K562 (cell line): ENCODE data around the gene TMED4. TPM values are rescaled to one million over a fixed set of nuclear protein-coding genes. Genes with fewer than 3 reads are reported as not detected.
A peak's percentile ranks its signal among the peaks of the same experiment; 100 is the strongest.

Source experiments
- CEBPB ChIP-seq: fragments of 450-650 bp; IDR thresholded peaks from 2 replicates; pipeline ENCODE4 v1.6.1; 2016; ENCODE audit warnings: missing genetic modification characterization, missing compliant biosample characterization
- ELF2 ChIP-seq: fragments of 250-450 bp; sonication (Bioruptor Pico); IDR thresholded peaks from 2 replicates; pipeline ENCODE4 v1.5.0; 2021; ENCODE audit warnings: mild to moderate bottlenecking
- FOS ChIP-seq: IDR thresholded peaks from 3 replicates; pipeline ENCODE4 v1.6.1; 2011; ENCODE audit not compliant: insufficient read length; ENCODE audit errors: extremely low read depth
- GTF2E2 ChIP-seq: fragments of 200-800 bp; sonication (Bioruptor generic); IDR thresholded peaks from 2 replicates; pipeline ENCODE4 v1.6.1; 2016; ENCODE audit warnings: missing genetic modification characterization, missing compliant biosample characterization
- GTF2F1 ChIP-seq: IDR thresholded peaks from 2 replicates; pipeline ENCODE4 v1.6.1; 2011; ENCODE audit warnings: low read depth, low read length, improper control_type of control experiment
- HDAC2 ChIP-seq: fragments of 450-650 bp; IDR thresholded peaks from 2 replicates; pipeline ENCODE4 v1.6.1; 2016; ENCODE audit warnings: mild to moderate bottlenecking
- KDM5B ChIP-seq: fragments of 200-600 bp; sonication (generic); IDR thresholded peaks from 2 replicates; pipeline ENCODE4 v1.6.1; 2012; ENCODE audit warnings: low read depth, mild to moderate bottlenecking, moderate library complexity, low read length, control low read depth, inconsistent platforms; ENCODE audit not compliant: insufficient replicate concordance
- RBM15 ChIP-seq: fragments of 200-400 bp; formaldehyde crosslinking; IDR thresholded peaks from 2 replicates; pipeline ENCODE4 v1.6.1; 2018; ENCODE audit warnings: mild to moderate bottlenecking, low read length, moderate library complexity; ENCODE audit not compliant: insufficient read depth
- REST ChIP-seq, 2 experiments: fragments of 450-650 bp; formaldehyde crosslinking in 1 of 2; IDR thresholded peaks; 2 replicates each; pipeline versions ENCODE4 v1.4.0 to v1.6.1; 2014 to 2020; ENCODE audit warnings: mild to moderate bottlenecking in 2 of 2, borderline replicate concordance in 1 of 2, low read depth in 1 of 2
- SIN3A ChIP-seq, 2 experiments: fragments of 150-350 bp in 1 of 2; IDR thresholded peaks; 2 replicates each; pipeline ENCODE4 v1.6.1; 2011 to 2016; ENCODE audit warnings: borderline replicate concordance in 2 of 2, low read depth in 2 of 2, low read length in 2 of 2, mild to moderate bottlenecking in 2 of 2, moderate library complexity in 2 of 2; ENCODE audit not compliant: control insufficient read depth in 1 of 2
- SLC30A9 ChIP-seq: fragments of 250-450 bp; sonication (Bioruptor Pico); IDR thresholded peaks from 2 replicates; pipeline ENCODE4 v1.8.0; 2022; ENCODE audit warnings: mild to moderate bottlenecking, moderate library complexity
- TAL1 ChIP-seq: fragments of 450-650 bp; IDR thresholded peaks from 2 replicates; pipeline ENCODE4 v1.6.1; 2016; ENCODE audit warnings: mild to moderate bottlenecking
- TSHZ1 ChIP-seq: fragments of 250-450 bp; sonication (Bioruptor Pico); IDR thresholded peaks from 2 replicates; pipeline ENCODE4 v1.4.0; 2020; ENCODE audit warnings: mild to moderate bottlenecking, moderate library complexity
- ZNF444 ChIP-seq: fragments of 250-450 bp; sonication (Bioruptor Pico); IDR thresholded peaks from 2 replicates; pipeline ENCODE4 v1.4.0; 2020; ENCODE audit warnings: mild to moderate bottlenecking, moderate library complexity
- ZNF551 ChIP-seq: fragments of 250-450 bp; sonication (Bioruptor Pico); IDR thresholded peaks from 2 replicates; pipeline ENCODE4 v1.5.0; 2021; ENCODE audit warnings: mild to moderate bottlenecking, moderate library complexity
- ZNF717 ChIP-seq: fragments of 250-450 bp; sonication (Bioruptor Pico); IDR thresholded peaks from 2 replicates; pipeline ENCODE4 v1.5.0; 2021
- ZNF75A ChIP-seq: fragments of 450-650 bp; formaldehyde crosslinking; IDR thresholded peaks from 2 replicates; pipeline ENCODE4 v1.4.0; 2020; ENCODE audit warnings: mild to moderate bottlenecking
- polyA plus RNA-seq, 8 experiments: library from polyadenylated mRNA; depleted of rRNA in 4 of 8; stranded (reverse) in 5 of 8; unstranded in 3 of 8; fragments of >200 nt; fragmentation: Nextera tagmentation in 2 of 8; fragmentation: Illumina TruSeq in 1 of 8; extraction: Ambion mirVana in 2 of 8; extraction: Trizol in 1 of 8; gene quantifications; 2 replicates each; pipeline versions ENCODE4 v1.2.1 to v1.2.3, GENCODE V29; 2011 to 2014; ENCODE audit warnings: inconsistent platforms in 1 of 8, missing spikeins in 1 of 8
- total RNA-seq, 7 experiments: library from RNA; depleted of rRNA in 6 of 7; stranded (reverse); fragments of >200 nt in 6 of 7; fragmentation: Illumina TruSeq in 2 of 7; extraction: Trizol in 2 of 7; gene quantifications; 2 replicates each; pipeline versions ENCODE4 v1.2.1 to v1.2.3, GENCODE V29; 2011 to 2021; ENCODE audit warnings: low replicate concordance in 1 of 7

TMED4 gene
- total and polyA plus RNA-seq, 9 of the 15 experiments (the other 6 are each of a cell fraction or from before 2014, with no cell fraction given): 20.3 to 64.0 (median 42.1) TPM

GRCh38 chr7:44606341-44607140 is 24.5 kb upstream of the TMED4 start, which contains the start of gene OGDH (continued):
- TF ChIP-seq TSHZ1: no peak
- TF ChIP-seq ELF2 (CRISPR knock-in tag): 0 out of 2 replicates have a peak, but pooled peaks have one; percentile 37
- TF ChIP-seq CEBPB: peak; percentile 88
- TF ChIP-seq GTF2F1: no peak
- peak; percentile 89 for TF ChIP-seq HDAC2
- TF ChIP-seq GTF2E2 (tag): no peak; the same call in 1 of the 2 replicates
- TF ChIP-seq RBM15: no peak
- peak; percentile 96 for TF ChIP-seq FOS
- TF ChIP-seq SIN3A (IDR thresholded peaks at IDR 0.05; ENCODE audit: borderline replicate concordance in 2 of 2, control insufficient read depth in 1 of 2, low read depth in 2 of 2, low read length in 2 of 2): peak; percentile 100
- TF ChIP-seq ZNF717 (CRISPR knock-in tag): no peak
- no peak for TF ChIP-seq SLC30A9 (CRISPR knock-in tag)
- no peak for TF ChIP-seq ZNF444 (CRISPR knock-in tag)
- no peak for TF ChIP-seq TAL1
- TF ChIP-seq REST (IDR thresholded peaks at IDR 0.05; ENCODE audit: borderline replicate concordance): peak; percentile 80
- peak; percentile 27; the same call in 1 of the 2 replicates for TF ChIP-seq REST (CRISPR knock-in tag; IDR thresholded peaks at IDR 0.05; ENCODE audit: low read depth)
- no peak for TF ChIP-seq ZNF551 (CRISPR knock-in tag)
- no peak for TF ChIP-seq ZNF75A (CRISPR knock-in tag)
- TF ChIP-seq KDM5B: peak; percentile 91
